Measurements from ENCODE around the gene ADK. TPM values are rescaled to one million over a fixed set of nuclear protein-coding genes. Genes with fewer than 3 reads are reported as not detected.
A peak's percentile ranks its signal among the peaks of the same experiment; 100 is the strongest.

ADK gene
- total and polyA plus RNA-seq, 2 donors (not counting 1 experiment from before 2014, with no cell fraction given), result 25.3 to 47.8 TPM

- no peak overlapping the region for H3K4me2 ChIP-seq (ENCODE audit: extremely low read depth, insufficient read depth, low read length)
- H4K20me1 ChIP-seq (ENCODE audit: control insufficient read depth, extremely low read depth, insufficient read depth, low read length), result no peaks in the 10 kb centered on the region
- H3K79me2 ChIP-seq (ENCODE audit: control insufficient read depth, insufficient read depth, low read length), result no peaks in the 10 kb centered on the region
- H3K27ac ChIP-seq (ENCODE audit: insufficient read depth, low read length), result no peak overlapping the region
- H3K36me3 ChIP-seq (ENCODE audit: control insufficient read depth, insufficient read depth, low read length), result no peaks in the 10 kb centered on the region
- H3K4me1 ChIP-seq (ENCODE audit: control insufficient read depth, extremely low read depth, insufficient read depth, low read length), result no peaks in the 10 kb centered on the region
- no peaks in the 10 kb centered on the region for H3K9me3 ChIP-seq (ENCODE audit: control insufficient read depth, insufficient read depth, low read depth, low read length)
- H3K27me3 ChIP-seq (ENCODE audit: control insufficient read depth, insufficient read depth, low read length), result no peaks in the 10 kb centered on the region
- H3K9ac ChIP-seq (ENCODE audit: insufficient read depth, low read length), result no peak overlapping the region
- TF ChIP-seq CTCF (conservative IDR thresholded peaks at IDR 0.05 in 1 of 2, IDR thresholded peaks at IDR 0.05 in 1 of 2; ENCODE audit: low read depth in 1 of 2, low read length in 2 of 2), result no peak
- TF ChIP-seq EZH2 (IDR thresholded peaks at IDR 0.05; ENCODE audit: low read length, missing control alignments), result no peak
- DNase-seq (ENCODE audit: low read depth in 2 of 2), result no peak
- H2AFZ ChIP-seq (ENCODE audit: low read length), result no peak overlapping the region
- H3K4me3 ChIP-seq (replicated peaks in 1 of 4; ENCODE audit: control extremely low read depth in 1 of 4, insufficient read depth in 1 of 4, low read depth in 3 of 4, low read length in 4 of 4), result no peak overlapping the region
Observed at GRCh38 chr10:74708246-74708645, 557.2 kb downstream of the ADK start.

GRCh38 chr10:74718208-74718607 lies 567.2 kb downstream of the ADK start:
- Histone ChIP-seq H2AFZ (ENCODE audit: low read length) (no peak overlapping the region), H3K9ac (ENCODE audit: insufficient read depth, low read length) (no peak overlapping the region), H3K4me3 (replicated peaks in 1 of 4; ENCODE audit: control extremely low read depth in 1 of 4, insufficient read depth in 1 of 4, low read depth in 3 of 4, low read length in 4 of 4) (no peak overlapping the region), H3K9me3 (ENCODE audit: control insufficient read depth, insufficient read depth, low read depth, low read length) (no peaks in the 10 kb centered on the region), H3K27me3 (ENCODE audit: control insufficient read depth, insufficient read depth, low read length) (no peaks in the 10 kb centered on the region), H3K36me3 (ENCODE audit: control insufficient read depth, insufficient read depth, low read length) (no peaks in the 10 kb centered on the region), H3K4me1 (ENCODE audit: control insufficient read depth, extremely low read depth, insufficient read depth, low read length) (no peaks in the 10 kb centered on the region), H4K20me1 (ENCODE audit: control insufficient read depth, extremely low read depth, insufficient read depth, low read length) (no peaks in the 10 kb centered on the region), H3K27ac (ENCODE audit: insufficient read depth, low read length) (no peak overlapping the region), H3K4me2 (ENCODE audit: extremely low read depth, insufficient read depth, low read length) (no peak overlapping the region), H3K79me2 (ENCODE audit: control insufficient read depth, insufficient read depth, low read length) (no peaks in the 10 kb centered on the region)
- TF ChIP-seq EZH2 (IDR thresholded peaks at IDR 0.05; ENCODE audit: low read length, missing control alignments) (no peak), CTCF (conservative IDR thresholded peaks at IDR 0.05 in 1 of 2, IDR thresholded peaks at IDR 0.05 in 1 of 2; ENCODE audit: low read depth in 1 of 2, low read length in 2 of 2) (no peak)
- DNase-seq (ENCODE audit: low read depth in 2 of 2), result no peak

GRCh38 chr10:74728225-74728624 lies 577.2 kb downstream of the ADK start:
- no peaks in the 10 kb centered on the region for H3K9me3 ChIP-seq (ENCODE audit: control insufficient read depth, insufficient read depth, low read depth, low read length)
- no peak overlapping the region for H3K27ac ChIP-seq (ENCODE audit: insufficient read depth, low read length)
- H3K4me1 ChIP-seq (ENCODE audit: control insufficient read depth, extremely low read depth, insufficient read depth, low read length), result no peaks in the 10 kb centered on the region
- no peak overlapping the region for H3K4me2 ChIP-seq (ENCODE audit: extremely low read depth, insufficient read depth, low read length)
- H3K36me3 ChIP-seq (ENCODE audit: control insufficient read depth, insufficient read depth, low read length), result no peaks in the 10 kb centered on the region
- H3K27me3 ChIP-seq (ENCODE audit: control insufficient read depth, insufficient read depth, low read length), result no peaks in the 10 kb centered on the region
- no peak overlapping the region for H3K9ac ChIP-seq (ENCODE audit: insufficient read depth, low read length)
- no peak overlapping the region for H3K4me3 ChIP-seq (replicated peaks in 1 of 4; ENCODE audit: control extremely low read depth in 1 of 4, insufficient read depth in 1 of 4, low read depth in 3 of 4, low read length in 4 of 4)
- no peaks in the 10 kb centered on the region for H3K79me2 ChIP-seq (ENCODE audit: control insufficient read depth, insufficient read depth, low read length)
- H2AFZ ChIP-seq (ENCODE audit: low read length), result no peak overlapping the region
- peak in 1 of 2 donors; percentile 20 for DNase-seq (ENCODE audit: low read depth in 2 of 2)
- TF ChIP-seq CTCF (conservative IDR thresholded peaks at IDR 0.05 in 1 of 2, IDR thresholded peaks at IDR 0.05 in 1 of 2; ENCODE audit: low read depth in 1 of 2, low read length in 2 of 2) (no peak), EZH2 (IDR thresholded peaks at IDR 0.05; ENCODE audit: low read length, missing control alignments) (no peak)
- H4K20me1 ChIP-seq (ENCODE audit: control insufficient read depth, extremely low read depth, insufficient read depth, low read length), result no peaks in the 10 kb centered on the region

All from fibroblast of lung (primary cell).